Peyer's patch (tissue), 4 donors: Measurements from ENCODE around the gene ELMO1. TPM values are rescaled to one million over a fixed set of nuclear protein-coding genes. Genes with fewer than 3 reads are reported as not detected.

Source experiments
- DNase-seq, 3 donors: peaks; one replicate each; pipeline ENCODE4 v3.0.0-alpha.2; 2017 to 2019
- H3K27ac ChIP-seq, 4 donors: fragments of 200-600 bp; sonication (generic); one replicate each; pipeline ENCODE4 v1.5.1; 2016 to 2019
- H3K27me3 ChIP-seq, 2 donors: fragments of 200-600 bp; sonication (generic); one replicate each; pipeline ENCODE4 v1.5.1; 2019
- H3K36me3 ChIP-seq, 3 donors: fragments of 200-600 bp; sonication (generic); one replicate each; pipeline ENCODE4 v1.5.1; 2016 to 2019
- H3K4me1 ChIP-seq, 4 donors: fragments of 200-600 bp; sonication (generic); one replicate each; pipeline ENCODE4 v1.5.1; 2016 to 2019
- H3K4me3 ChIP-seq, 4 donors: fragments of 200-600 bp; sonication (generic); 1 replicate in 3 of 4; 2 replicates in 1 of 4; pipeline ENCODE4 v1.5.1; 2016 to 2019; ENCODE audit warnings: mild to moderate bottlenecking in 1 of 4
- H3K9me3 ChIP-seq, 4 donors: fragments of 200-600 bp; sonication (generic); one replicate each; pipeline ENCODE4 v1.5.1; 2016 to 2019; ENCODE audit warnings: mild to moderate bottlenecking in 1 of 4
- POLR2A ChIP-seq, 2 donors: fragments of 450-650 bp; IDR thresholded peaks; one replicate each; pipeline ENCODE4 v1.5.1; 2017; ENCODE audit warnings: antibody characterized with exemption in 2 of 2, mild to moderate bottlenecking in 2 of 2, moderate library complexity in 2 of 2
- total RNA-seq, 4 donors: library from RNA; depleted of rRNA; stranded (reverse); fragments of >200 nt; gene quantifications; one replicate each; pipeline ENCODE4 v1.1.0, GENCODE V29; 2016
- TF ChIP-seq, protein P1 (sequence below), 6 experiments: fragments of 450-650 bp in 4 of 6; fragments of 200-600 bp in 2 of 6; sonication (generic) in 1 of 6; IDR thresholded peaks; one replicate each; pipeline ENCODE4 v1.5.1; 2017 to 2019; ENCODE audit warnings: antibody characterized with exemption in 6 of 6, mild to moderate bottlenecking in 3 of 6, moderate library complexity in 1 of 6

ELMO1 gene
- total RNA-seq, 4 donors from 2014 or later: 43.1 to 381 (median 72.2) TPM

DNA sequence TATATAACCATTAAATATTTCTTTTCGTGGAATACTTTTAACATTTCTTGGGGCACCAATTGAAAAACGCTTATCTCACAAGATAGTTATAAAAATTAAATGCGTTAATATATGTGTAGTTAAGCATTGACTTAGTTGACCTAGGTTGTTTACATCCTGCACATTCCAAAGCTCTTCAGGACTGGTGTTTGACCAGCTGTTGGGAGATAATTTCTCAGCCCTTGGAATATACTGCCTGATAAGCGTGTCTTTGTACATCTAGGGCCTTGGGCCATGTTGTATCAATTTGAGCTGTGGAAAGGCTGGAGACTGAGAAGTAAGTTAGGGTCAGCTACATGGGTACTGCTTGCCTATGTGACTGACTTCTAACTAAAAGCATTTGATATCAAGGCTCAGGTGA, 634.4 kb downstream of the ELMO1 start:
- no peak for DNase-seq
- H3K4me3 ChIP-seq: no peak overlapping the region
- H3K36me3 ChIP-seq: no peaks in the 10 kb centered on the region
- no peaks in the 10 kb centered on the region for H3K27me3 ChIP-seq
- no peaks in the 10 kb centered on the region for H3K9me3 ChIP-seq
- H3K4me1 ChIP-seq: no peaks in the 10 kb centered on the region
- H3K27ac ChIP-seq: no peak overlapping the region
- TF ChIP-seq, protein P1, sequence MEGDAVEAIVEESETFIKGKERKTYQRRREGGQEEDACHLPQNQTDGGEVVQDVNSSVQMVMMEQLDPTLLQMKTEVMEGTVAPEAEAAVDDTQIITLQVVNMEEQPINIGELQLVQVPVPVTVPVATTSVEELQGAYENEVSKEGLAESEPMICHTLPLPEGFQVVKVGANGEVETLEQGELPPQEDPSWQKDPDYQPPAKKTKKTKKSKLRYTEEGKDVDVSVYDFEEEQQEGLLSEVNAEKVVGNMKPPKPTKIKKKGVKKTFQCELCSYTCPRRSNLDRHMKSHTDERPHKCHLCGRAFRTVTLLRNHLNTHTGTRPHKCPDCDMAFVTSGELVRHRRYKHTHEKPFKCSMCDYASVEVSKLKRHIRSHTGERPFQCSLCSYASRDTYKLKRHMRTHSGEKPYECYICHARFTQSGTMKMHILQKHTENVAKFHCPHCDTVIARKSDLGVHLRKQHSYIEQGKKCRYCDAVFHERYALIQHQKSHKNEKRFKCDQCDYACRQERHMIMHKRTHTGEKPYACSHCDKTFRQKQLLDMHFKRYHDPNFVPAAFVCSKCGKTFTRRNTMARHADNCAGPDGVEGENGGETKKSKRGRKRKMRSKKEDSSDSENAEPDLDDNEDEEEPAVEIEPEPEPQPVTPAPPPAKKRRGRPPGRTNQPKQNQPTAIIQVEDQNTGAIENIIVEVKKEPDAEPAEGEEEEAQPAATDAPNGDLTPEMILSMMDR (IDR thresholded peaks at IDR 0.05): no peak
- no peak for TF ChIP-seq POLR2A (IDR thresholded peaks at IDR 0.05)

DNA sequence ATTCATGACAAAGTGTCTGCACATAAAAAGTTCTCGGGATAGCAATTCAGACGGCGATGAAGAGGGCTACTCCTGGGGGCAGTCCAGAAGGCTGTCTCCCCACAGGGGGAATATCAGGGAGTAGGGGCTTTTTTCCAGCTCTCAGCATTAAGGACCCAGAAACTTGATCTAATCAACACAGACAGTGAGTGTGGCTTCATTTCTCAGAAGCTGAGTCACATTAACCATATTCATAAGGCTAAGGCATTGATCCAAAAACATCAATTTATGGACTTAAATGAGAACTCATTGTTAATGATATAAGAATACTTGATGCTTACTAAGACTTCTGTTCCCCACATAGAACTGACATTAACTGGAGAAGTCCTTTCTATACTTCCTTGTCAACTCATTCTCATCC, 636.9 kb downstream of the ELMO1 start:
- DNase-seq: no peak
- no peak overlapping the region for H3K27ac ChIP-seq
- TF ChIP-seq, protein P1 (IDR thresholded peaks at IDR 0.05): no peak
- no peak for TF ChIP-seq POLR2A (IDR thresholded peaks at IDR 0.05)
- H3K36me3 ChIP-seq: no peaks in the 10 kb centered on the region
- H3K9me3 ChIP-seq: no peaks in the 10 kb centered on the region
- H3K4me3 ChIP-seq: no peak overlapping the region
- no peaks in the 10 kb centered on the region for H3K27me3 ChIP-seq
- no peaks in the 10 kb centered on the region for H3K4me1 ChIP-seq

DNA sequence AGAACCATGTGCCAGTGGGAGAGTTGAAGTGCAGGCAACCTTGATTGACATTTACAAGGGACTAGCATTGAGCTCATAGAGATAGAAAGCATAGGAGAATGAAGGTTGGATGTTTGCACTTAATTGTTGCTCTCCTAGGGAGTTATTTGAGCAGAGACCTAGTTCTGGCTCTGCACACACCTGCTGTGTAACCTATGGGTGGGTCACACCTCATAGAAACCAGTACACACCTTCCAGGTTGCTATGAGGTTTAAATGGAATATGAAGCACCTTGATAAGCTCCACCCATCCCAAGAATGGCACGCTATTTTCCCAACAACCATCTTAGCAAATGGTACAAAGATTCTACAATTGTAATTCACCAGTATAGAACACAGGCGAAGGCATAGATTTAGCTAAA, 638.2 kb downstream of the ELMO1 start:
- Histone ChIP-seq H3K4me3 (no peak overlapping the region), H3K36me3 (no peaks in the 10 kb centered on the region), H3K27me3 (no peaks in the 10 kb centered on the region), H3K27ac (no peak overlapping the region), H3K9me3 (no peaks in the 10 kb centered on the region), H3K4me1 (no peaks in the 10 kb centered on the region)
- TF ChIP-seq, protein P1 (IDR thresholded peaks at IDR 0.05): no peak
- TF ChIP-seq POLR2A (IDR thresholded peaks at IDR 0.05): no peak
- no peak for DNase-seq

DNA sequence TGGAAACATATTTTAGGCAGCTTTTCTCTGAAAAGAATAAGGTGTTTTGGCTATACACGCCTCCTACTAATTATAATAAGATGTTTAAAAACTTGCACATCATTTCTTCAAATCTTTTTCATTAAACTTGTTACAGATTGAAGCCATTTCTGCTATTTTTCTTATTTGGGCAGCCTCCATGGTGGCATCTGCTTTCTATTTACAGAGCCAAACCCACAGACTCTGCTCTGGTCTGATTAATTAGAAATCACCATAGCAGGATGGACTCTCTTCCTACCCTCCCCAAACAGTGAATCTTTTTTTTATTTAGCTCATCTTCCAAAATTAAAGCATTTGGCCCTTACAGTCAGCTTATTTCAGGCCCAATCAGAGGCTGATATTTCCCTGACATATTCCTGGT, 638.6 kb downstream of the ELMO1 start:
- Histone ChIP-seq H3K4me3 (no peak overlapping the region), H3K9me3 (no peaks in the 10 kb centered on the region)

DNA sequence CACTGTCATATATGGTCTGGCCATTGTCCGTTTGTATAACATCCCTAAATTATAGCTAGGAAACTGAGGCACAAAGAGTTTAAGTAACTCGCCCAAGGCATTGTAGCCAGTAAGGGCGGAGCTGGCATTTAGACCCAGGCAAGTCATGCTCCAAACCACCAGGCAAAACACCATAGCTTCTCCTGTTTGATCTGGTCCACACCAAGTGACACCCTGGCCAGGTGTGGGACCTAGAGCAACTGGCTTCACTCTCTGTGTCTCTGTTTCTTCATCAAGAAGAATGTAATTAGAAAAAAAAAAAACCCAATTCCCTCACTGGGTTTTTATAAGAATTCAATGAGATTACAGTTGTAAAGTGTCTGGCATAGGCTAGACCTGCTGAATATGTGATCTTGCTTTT, 639.2 kb downstream of the ELMO1 start:
- no peak for TF ChIP-seq POLR2A (IDR thresholded peaks at IDR 0.05)
- TF ChIP-seq, protein P1 (IDR thresholded peaks at IDR 0.05): no peak
- no peak for DNase-seq
- no peak overlapping the region for H3K27ac ChIP-seq
- H3K4me1 ChIP-seq: no peaks in the 10 kb centered on the region
- H3K9me3 ChIP-seq: no peaks in the 10 kb centered on the region
- H3K36me3 ChIP-seq: no peaks in the 10 kb centered on the region
- no peaks in the 10 kb centered on the region for H3K27me3 ChIP-seq
- H3K4me3 ChIP-seq: no peak overlapping the region

More for the DNA sequence above, 638.6 kb downstream of the ELMO1 start:
- Histone ChIP-seq H3K36me3 (no peaks in the 10 kb centered on the region), H3K4me1 (no peaks in the 10 kb centered on the region), H3K27ac (no peak overlapping the region), H3K27me3 (no peaks in the 10 kb centered on the region)
- no peak for DNase-seq
- TF ChIP-seq, protein P1 (IDR thresholded peaks at IDR 0.05): no peak
- no peak for TF ChIP-seq POLR2A (IDR thresholded peaks at IDR 0.05)

DNA sequence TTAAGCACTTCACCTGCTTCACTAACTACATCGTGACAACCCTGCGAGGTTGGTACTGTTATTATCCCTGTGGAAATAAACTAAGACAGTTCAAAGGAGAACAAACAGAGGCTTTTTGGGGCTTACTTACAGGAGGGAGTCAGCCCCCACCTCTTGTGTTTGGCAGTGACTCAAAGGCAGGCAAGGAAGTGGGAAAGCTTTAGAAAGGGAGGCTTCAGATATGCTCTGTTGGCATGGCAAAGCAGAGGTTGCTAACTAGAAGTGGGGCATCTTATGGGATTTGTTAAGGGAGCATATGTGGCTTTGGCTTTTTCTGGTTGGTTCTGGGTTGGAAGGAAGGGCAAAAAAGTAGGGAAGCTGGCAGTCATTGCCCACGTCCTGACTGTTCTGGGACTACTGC, 639.6 kb downstream of the ELMO1 start:
- Histone ChIP-seq H3K27ac (no peak overlapping the region), H3K9me3 (no peaks in the 10 kb centered on the region), H3K27me3 (no peaks in the 10 kb centered on the region), H3K36me3 (no peaks in the 10 kb centered on the region), H3K4me1 (no peaks in the 10 kb centered on the region), H3K4me3 (no peak overlapping the region)
- no peak for DNase-seq
- TF ChIP-seq POLR2A (IDR thresholded peaks at IDR 0.05): no peak
- TF ChIP-seq, protein P1 (IDR thresholded peaks at IDR 0.05): no peak
